UCSD-AML1 (cell line): ENCODE results near the gene MIEN1.
A peak's percentile ranks its signal among the peaks of the same experiment; 100 is the strongest.
"Not testable (repeated sequence)": the region's sequence is repeated elsewhere in the genome, so short reads cannot be mapped to it uniquely, and the experiment has no call there.

Experiments
- DNase-seq: peaks from one replicate; lab custom pipeline; 2025; ENCODE audit not compliant: unreplicated experiment; lab: John Stamatoyannopoulos, UW

MIEN1 gene, protein sequence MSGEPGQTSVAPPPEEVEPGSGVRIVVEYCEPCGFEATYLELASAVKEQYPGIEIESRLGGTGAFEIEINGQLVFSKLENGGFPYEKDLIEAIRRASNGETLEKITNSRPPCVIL

DNA sequence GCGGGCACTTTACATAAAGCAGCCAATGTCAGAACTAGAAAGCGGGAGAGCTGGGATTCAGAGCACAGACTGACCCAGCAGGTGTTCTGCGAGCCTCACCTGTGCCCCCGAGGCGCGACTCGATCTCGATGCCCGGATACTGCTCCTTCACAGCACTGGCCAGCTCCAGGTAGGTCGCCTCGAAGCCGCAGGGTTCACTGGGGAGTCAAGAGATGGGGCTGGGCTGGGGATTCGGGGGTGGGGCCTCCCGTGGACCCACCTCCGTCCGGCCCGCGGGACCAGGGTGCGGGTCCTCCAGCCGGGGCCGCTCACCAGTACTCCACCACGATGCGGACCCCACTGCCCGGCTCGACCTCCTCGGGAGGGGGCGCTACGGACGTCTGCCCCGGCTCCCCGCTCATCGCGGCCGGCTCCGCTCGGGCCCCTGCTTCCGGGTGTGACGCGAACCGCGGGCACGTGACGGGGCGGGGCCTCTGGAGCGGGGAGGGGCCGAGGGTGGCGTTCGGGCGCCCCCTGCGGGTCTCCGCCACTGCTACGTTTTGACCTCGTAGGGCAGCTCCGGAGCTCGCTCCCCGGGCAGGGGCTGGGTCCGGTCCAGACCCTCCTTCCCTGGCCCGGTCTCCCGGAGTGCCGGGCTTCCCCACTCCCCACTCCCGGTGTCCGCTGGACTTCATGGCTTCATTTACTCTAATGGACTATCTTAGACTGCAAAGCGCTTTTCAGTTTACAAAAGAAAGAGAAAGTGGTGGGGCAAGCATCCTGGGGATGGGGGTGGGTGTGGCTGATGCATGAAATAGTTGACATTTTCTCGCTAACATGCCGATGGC, at the start of gene MIEN1:
MIEN1 (minus strand) TSS at position 438 of the 827 bp plus-strand sequence; CDS start at position 401, 37 bp downstream.
- peak; percentile 93 for DNase-seq

DNA sequence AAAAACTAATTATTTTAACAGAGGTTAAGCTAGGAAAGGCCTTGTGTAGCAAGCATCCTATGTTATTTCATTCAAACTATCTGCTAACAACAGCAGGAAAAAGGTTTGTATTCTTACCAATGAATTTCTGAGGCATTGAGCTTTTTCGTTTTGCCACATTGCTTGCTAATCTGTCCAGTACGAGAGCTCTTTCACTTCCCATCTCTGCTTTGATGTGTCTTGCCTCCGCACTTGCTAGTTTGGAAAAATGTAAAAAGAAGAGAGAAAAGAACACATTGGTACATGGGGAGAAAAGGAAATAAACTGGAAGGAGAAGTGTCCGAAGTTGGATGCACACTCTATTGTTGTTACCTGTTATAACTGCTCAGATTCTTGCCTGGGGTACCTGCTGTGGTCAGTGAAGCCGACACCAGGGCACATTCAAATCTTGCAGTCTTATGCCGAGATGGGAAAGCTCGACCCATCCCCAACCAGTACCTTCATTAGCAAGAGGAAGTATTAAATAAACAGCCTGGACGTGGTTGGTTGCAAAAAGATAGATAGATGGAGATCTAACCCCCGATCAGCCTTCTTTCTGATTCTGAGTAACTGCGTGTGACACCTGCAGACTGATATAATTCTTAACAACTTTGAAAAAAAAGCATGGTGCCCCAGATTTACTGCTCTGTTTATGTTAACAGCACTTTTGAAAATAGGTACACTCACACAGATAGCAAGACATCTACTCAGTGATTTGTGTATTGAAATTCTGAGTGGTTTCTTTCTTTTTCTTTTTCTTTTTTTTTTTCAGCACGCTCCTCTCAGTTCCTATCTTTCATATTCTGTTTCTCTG, 47.4 kb upstream of the MIEN1 start:
- DNase-seq, result no peak

DNA sequence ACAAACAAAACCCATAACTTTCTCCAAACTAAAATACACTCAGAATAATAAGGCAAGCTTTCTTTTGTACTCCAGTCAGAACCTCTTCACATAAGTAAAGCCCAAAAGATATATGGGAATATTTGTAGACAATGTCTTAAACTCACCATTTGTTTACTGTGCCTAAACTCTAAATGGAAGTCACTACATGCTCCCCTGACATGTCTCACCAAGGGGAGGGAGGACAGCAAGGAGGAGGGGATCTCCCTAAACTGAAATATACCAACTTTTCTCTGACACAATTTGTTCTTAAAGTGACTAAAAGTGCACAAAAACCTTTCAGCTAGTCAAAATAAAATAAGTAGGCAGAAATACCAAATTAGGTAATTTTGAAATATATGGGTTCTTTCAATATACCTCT, 45.9 kb upstream of the MIEN1 start:
- no peak for DNase-seq

DNA sequence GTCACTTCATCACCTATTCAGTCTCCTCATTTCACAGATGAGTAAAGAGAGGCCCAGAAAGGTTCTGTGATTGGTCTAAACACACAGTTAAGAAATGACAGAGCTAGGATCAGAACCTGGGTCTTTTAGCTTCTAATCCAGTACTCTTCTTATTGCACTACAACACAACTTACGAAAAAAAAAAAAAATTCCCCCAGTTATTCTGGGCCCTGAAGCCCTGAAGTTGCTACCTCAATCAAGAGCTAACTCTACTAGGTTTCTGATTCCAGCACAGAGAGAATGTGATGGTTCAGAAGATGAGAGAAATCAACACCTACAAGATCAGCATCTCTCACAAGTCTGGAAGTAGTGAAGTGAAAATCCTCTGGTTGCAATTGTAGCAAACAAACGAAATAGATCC, 44.7 kb upstream of the MIEN1 start:
- DNase-seq, result no peak

DNA sequence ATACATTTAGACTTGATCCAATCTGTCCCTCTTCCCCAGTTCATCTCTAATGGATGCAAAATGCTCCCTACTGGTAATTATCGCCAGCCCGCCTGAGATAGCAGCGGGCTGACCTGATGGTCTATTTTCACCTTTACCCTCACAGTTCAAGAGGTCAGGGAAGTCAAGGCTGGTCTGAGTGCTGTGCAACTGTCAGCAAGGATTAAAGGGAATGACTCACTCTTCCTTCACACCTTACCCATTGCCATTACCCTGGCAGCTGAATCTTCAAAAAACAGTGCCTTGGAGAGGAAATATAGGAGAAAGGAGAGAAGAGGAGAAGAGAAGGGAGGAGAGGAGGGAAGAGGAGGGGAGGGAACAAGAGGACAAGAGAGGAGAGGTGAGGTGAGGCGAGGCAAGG, 43.7 kb upstream of the MIEN1 start:
- DNase-seq, result no peak

DNA sequence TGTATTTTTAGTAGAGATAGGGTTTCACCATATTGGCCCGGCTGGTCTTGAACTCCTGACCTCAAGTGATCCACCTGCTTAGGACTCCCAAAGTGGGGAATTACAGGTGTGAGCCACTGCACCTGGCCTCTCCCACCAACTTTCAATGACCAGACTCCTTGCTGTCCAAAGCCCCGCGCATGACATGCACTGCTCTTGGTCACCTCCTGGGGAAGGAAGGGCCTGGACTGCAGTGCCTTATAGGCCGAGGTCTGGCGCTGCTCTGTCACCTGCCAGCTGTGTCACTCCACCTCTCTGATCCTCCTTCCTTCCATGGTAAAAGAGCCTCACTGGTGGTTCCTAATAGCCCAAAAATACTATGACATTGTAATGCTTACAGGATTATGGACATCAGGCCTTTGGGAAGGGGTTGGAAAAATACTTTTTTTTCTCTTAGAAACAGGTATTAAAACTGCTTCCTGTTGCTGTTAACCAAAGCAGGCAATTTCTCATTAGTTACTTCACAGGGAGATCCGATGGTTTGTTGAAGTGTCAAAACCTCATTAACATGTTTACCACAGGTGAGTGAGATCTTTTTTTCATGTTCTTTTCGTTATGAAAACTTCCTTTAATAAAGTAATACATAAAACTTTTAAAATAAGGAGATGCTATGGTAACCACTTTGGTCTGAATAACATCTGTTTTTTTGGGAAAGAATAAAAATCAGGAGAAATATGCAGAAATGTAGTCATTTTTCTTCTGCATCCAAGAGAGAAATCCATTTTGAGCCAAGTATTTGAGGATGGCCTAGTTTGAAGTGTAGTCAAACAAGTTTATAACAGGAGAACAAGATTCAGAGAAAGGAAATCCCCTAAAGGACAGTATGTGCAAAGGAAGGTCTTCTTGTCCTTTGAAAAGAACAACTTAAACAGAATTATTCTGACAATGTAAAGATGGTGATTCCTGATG, 42.9 kb upstream of the MIEN1 start:
- DNase-seq, result no peak

DNA sequence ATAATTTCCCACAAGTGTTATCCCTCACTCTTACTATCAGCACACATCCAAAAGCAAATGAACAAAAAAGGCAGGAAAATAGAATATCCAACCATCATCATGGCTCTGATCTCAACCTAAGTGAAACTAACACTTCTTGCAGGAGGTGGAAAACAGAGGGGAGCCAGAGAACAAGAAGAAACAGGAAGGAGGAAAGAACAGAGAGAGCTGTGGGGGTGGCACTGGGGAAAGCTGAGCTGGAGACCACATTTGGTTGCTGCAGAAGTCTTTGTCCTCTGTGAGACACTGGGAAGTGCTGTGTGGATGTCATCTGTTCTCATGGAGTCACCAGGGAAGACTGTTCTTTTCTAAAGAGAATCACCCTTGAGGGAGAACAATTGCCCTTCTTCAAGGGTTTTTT, 42.1 kb upstream of the MIEN1 start:
- no peak for DNase-seq

DNA sequence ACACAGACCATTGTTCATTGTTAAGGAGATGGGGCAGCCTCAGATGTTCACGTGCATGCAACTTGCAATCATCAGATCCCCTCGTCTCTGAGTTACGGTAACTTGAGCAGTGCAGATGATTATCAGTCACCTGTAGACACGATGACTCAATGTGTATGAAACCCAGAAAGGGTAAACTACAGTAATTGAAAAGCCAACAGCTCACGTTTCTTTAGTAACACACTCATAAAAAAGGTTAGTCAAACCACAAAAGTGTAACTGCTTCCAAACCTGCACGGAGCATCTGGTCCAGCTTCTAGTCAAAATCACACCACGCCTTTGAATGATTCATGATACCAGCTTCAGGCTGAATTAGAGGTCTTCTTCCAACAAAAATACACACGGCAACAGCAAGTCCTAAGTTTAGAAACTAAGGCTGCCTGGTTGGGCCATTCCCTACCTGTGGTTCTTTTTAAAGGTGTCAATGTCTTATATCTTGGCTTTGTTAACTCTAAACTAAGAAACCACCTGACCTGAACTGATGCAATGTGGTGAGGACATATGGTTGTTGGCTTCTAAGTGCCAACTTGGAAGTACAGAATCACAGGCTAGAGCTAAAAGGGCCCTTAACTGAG, 39.7 kb upstream of the MIEN1 start:
- no peak for DNase-seq

DNA sequence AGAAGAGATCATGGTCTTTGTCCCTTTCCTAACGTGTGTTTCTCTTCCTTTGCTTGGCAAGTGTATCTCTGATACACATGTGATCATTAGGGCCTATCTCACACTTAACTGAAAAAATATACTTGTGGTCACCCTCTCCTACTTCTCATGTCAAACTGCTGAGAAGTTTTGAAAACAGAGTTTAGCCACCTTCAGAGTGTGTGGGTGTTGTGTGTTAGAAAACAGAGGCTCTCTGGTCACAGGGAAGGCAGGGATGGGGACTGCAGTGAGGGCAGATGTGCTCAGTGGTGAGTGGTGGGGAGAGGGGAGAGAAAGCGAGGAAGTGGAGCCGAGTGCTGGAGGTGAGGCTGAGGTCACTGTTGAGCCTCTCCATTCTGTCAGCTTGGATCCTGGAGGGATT, 36.8 kb upstream of the MIEN1 start:
- DNase-seq, result no peak

DNA sequence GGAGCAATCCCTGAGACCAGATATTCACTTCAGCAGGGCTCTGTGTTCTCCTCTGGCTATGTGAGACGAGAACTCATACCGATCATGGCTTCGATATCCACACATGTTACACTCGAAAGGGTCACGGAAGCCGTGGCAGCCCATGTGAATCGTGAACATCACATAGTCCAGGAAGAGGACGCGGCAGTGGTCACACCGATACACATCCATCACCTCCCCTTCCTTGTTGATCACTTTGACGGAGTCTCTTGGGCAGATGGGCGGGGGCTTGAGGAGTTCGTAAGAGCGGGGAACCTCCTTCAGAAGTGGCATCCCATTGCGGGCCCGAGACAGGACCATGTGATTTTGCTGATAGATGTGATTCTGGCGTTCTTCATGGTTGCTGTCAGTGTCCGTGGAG, 35.4 kb upstream of the MIEN1 start:
- DNase-seq, result no peak

DNA sequence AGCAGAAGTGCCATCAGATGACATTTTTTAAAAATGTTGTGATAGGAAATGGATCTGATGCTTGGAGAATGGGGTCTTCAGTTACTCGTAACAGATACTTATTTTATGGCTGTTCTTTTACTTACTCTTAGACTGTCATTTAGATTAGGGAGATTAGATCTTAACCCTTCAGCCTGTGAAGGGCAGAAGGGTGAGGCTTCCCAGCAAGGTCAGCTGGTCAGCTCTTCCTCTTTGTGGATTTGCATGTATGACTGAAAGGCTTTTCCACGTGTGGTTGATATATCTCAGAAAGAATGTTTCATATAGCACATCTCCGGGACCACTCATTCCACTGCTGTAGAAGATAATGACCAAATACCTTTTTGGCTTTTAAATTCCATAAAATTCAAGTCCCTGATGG, 34.8 kb upstream of the MIEN1 start:
- no peak for DNase-seq

DNA sequence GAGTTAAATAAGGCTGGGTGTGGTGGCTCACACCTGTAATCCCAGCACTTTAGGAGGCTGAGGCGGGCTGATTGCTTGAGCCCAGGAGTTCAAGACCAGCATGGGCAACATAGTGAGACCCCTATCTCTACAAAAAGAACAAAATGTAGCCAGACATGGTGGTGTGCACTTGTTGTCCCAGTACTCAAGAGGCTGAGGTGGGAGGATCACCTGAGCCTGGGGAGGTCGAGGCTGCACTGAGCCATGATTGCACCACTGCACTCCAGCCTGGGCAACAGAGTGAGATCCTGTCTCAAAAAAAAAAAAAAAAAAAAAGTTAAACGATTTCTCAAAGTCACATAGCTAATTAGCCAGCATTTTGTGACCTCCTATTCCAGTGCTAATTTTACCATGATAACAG, 33.8 kb upstream of the MIEN1 start:
- DNase-seq, result not testable (repeated sequence)

DNA sequence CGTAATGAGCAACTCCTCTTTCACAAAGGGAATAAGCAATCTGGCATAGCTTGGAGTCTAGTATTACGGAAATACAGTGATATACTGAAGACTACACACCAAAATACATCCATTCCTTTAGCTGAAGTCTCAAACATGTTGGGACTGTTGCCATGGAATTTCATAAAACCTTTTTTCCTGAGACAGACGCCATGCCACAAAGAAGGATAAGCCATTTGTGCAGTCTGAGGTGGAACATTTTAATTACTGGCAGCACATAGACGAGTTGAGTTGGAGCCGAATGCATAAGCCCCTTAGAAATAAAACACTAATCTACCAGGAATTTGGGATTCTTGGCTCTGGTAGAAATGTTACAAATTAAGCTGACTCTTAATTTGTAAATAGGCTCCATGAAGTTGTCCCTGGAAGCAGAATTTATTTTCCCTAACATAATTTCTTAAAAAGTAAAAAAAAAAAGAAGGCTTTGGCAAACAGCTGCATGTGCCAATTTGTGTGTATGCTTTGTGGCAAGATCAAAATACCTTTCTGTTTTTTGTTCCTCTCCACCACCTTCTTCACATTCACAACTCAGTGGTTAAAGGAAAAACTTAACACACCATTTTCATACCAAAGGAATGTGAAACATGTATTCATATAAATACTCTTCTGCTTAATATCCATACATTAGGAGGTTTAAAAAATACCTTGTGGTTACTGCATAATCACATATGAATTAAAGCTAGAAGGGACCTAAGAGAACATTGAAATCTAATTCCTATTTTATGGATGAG, 32.9 kb upstream of the MIEN1 start:
- no peak for DNase-seq

DNA sequence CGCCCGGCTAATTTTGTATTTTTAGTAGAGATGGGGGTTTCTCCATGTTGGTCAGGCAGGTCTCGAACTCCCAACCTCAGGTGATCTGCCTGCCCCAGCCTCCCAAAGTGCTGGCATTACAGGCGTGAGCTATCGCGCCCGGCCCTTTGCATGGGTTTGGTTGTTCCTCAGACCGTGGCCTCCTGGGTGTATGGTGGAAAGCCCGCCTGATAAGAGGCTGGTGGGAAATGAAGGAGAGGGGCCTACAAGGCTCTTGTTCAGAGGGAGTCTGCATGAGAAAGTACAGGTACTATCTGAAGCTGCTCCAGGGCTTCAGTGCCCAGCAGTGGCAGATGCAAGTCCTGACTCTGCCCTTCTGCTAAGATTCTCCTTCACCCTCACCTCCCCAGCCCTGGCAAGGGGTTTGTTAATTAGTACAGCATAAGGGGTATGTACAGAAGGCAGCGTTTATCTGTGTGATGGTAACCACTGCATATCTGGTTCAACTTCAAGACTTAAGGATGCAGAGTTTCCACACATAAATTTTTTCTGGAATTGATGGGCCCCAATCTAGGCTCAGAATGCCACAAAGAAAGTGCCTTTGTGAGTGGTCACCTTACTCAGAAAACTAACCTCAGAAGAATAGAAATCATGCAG, 31.6 kb upstream of the MIEN1 start:
- DNase-seq, result no peak

DNA sequence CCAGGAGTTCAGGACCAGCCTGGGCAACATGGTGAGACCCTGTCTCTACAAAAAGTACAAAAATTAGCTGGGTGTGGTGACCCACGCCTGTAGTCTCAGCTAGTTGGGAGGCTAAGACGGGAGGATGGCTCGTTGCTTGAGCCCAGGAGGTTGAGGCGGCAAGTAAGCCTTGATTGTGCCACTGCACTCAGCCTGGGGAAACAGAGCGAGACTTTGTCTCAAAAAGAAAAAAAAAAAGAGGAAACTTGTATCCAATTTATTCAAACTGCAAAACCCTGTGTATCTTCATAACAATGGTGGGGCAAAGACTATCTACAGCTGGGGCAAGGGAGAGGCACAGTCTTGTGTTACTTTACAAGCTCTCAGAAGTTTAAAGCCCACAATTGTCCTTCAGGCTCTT, 28.9 kb upstream of the MIEN1 start:
- no peak for DNase-seq

DNA sequence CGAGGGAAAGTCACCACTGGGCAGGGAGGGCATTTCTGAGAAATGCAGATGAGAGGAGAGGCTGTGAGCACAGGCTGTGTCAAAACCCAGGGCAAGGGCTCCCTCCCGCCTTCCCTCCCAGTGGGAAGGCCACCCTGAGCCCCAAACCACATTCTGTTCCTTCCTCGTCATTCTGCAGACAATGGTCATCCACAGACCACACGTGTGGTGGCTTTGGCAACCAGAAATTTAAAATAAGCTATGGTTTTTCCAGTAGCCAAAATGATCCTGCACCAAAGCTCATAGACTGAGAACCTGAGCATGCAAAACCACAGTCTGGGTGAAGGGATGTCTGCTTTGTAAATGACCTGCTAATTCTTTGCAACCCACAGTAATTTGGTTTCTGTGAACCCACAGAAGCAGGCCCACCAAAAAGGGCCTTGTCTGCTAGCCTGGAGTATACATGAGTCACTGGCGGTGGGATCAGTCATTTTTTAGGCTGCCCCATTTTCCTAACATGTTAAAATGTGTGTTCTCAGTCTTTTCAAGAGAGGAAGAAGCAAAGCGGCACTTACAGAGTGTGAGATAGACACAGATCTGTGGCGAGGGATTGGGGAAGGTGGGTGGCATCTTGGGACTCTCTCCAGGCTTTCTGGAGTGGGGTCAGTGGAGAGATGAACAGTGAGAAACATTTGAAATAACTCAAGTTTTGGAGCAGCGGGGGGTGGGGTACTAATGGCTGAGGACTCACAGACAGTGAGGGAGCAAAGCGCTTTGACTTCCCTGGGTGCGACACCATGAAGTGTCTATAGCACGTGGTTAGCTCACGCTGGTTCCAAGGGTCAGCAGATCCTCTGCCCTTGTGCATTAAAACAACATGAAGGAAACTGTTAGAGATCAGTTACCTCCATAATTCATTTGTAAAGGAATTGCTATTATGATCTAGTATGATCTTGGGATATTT, 27.9 kb upstream of the MIEN1 start:
- DNase-seq, result peak; percentile 34

DNA sequence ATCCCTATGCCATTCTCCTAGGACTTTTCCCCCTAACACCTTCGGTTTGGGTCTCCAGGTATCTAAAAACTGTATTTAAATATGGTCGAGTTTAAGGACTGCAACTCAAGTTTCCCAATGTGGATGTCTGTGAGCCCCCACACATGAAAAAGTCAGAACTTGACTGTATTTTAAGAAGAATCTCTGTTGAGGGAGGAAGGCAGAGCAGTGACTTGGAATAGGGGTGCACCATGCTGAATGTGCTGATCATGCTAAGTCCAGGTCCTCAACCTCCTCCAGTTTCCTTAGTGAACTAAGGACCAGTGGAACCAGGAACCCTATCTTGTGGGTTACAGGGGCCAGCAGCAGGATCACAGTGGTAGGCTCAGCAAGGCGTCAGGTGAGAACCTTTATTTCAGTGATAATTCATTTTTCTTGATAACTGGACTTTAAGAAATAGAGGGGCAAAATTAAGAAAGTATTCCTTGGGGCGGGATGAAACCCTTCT, 26.9 kb upstream of the MIEN1 start:
- DNase-seq, result no peak
